GM13976 (cell line): ENCODE measurements around the gene ATG5.

ENCODE experiments used
- DNase-seq: peaks from one replicate; pipeline ENCODE4 v3.0.0; 2012; ENCODE audit warnings: low spot score
- in situ Hi-C: fragments of 300-500 bp; cut with MboI; formaldehyde crosslinking; loops from one replicate; pipeline ENCODE4 v1.12.0; 2022; ENCODE audit warnings: low sequenced_read_pairs, mixed read lengths, inconsistent platforms; ENCODE audit not compliant: unreplicated experiment
- TF ChIP-seq, protein P1 (sequence below): IDR thresholded peaks from 2 replicates; pipeline ENCODE4 v1.5.1; 2012; ENCODE audit warnings: borderline replicate concordance, mild to moderate bottlenecking; ENCODE audit not compliant: insufficient read depth; ENCODE audit errors: extremely low read depth, missing control alignments, control extremely low read depth

Gene ATG5

DNA sequence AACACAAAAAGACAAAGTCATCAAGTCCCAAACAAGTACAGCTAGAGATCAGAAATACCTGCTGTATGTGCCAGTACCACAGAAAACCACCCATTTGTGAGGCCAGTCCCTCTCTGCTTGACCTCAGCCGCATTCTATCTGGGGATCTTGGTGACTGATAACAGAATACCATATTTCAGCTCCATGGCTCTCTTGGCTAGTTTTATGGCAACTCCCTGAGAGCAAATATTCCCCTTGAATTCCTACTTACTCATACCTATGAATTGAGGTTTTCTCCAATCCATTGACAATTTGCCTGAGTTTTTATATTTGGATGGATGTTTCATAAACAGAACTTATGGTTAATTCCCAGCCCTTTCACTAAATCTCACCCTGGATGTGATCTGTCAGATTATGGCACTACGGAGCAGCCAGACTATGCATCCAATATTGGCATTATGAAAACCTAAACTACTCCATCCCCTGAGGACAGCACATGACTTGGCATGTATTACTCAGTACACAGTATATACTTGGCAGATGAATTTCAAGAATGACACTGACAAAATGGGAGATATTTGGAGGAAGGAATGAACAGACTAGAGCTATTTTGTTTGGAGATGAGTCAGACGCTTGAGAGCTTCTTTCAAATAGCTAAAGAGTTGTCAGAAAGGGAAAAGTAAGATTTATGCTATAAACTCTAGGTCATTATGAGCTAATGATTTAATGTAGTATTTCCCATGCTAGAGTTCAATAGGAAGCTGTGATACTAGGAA, 143.7 kb downstream of the ATG5 start:
- TF ChIP-seq, protein P1, sequence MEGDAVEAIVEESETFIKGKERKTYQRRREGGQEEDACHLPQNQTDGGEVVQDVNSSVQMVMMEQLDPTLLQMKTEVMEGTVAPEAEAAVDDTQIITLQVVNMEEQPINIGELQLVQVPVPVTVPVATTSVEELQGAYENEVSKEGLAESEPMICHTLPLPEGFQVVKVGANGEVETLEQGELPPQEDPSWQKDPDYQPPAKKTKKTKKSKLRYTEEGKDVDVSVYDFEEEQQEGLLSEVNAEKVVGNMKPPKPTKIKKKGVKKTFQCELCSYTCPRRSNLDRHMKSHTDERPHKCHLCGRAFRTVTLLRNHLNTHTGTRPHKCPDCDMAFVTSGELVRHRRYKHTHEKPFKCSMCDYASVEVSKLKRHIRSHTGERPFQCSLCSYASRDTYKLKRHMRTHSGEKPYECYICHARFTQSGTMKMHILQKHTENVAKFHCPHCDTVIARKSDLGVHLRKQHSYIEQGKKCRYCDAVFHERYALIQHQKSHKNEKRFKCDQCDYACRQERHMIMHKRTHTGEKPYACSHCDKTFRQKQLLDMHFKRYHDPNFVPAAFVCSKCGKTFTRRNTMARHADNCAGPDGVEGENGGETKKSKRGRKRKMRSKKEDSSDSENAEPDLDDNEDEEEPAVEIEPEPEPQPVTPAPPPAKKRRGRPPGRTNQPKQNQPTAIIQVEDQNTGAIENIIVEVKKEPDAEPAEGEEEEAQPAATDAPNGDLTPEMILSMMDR: no peak
- DNase-seq: no peak
- in situ Hi-C loops: no loop called here

DNA sequence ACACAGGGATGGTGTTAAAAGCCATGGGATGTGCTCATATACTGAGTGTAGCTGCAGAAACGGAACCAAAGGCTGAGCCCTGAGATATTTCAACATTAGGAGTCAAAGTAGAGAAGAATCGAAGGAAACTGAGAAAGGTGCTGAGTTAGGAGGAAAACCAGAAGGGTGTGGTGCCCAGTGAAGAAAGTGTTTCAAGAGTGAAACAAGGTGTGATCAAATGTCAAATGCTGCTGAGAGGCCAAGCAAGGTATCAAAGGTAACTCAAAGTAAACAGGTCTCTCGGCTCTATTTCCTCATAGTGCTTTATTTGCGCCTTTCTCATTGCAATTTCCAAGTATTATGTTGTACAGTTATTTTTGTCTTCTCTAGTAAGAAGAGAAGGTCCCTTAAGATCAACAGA, 145.4 kb downstream of the ATG5 start:
- TF ChIP-seq, protein P1: no peak
- DNase-seq: no peak
- in situ Hi-C loops: no loop called here

DNA sequence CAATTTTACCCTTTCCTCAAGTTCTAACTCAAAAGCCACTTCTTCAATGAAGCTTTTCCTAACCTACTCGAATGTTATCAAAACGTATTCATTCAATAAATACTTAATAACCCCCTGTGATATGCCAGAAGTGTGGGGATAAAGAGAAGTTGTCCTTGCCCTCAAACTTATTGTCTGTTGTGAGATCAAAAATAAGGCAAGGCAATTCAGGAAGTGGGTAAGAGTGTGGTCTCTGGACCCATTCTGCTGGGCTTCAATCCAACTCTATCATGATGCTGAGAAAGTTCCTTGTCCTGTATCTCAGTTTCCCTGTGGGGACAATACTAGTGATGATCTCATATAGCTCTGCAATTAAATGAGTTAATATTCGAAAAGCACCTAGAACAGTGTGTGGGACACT, 146.7 kb downstream of the ATG5 start:
- TF ChIP-seq, protein P1: no peak
- no peak for DNase-seq
- in situ Hi-C loops: no loop called here

DNA sequence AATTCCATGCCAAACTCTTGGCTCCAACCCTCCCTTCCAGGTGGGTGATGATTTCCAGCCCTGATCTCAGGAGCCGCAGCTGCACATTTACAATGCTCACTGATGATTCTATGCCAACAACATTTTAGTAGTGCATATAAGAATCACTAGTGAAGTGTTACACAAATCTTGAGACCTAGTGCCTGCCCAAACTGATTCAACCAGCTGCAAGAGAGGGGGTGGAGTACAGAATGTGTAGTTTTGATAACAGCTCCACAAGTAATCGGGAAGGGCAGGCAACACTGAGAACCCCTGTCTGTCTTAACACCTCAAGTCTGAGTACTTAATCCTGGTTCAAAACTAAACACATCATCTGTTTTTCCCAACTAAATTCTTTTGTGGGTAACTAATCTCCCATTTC, 147.8 kb downstream of the ATG5 start:
- no peak for DNase-seq
- in situ Hi-C loops: no loop called here
- TF ChIP-seq, protein P1: no peak

DNA sequence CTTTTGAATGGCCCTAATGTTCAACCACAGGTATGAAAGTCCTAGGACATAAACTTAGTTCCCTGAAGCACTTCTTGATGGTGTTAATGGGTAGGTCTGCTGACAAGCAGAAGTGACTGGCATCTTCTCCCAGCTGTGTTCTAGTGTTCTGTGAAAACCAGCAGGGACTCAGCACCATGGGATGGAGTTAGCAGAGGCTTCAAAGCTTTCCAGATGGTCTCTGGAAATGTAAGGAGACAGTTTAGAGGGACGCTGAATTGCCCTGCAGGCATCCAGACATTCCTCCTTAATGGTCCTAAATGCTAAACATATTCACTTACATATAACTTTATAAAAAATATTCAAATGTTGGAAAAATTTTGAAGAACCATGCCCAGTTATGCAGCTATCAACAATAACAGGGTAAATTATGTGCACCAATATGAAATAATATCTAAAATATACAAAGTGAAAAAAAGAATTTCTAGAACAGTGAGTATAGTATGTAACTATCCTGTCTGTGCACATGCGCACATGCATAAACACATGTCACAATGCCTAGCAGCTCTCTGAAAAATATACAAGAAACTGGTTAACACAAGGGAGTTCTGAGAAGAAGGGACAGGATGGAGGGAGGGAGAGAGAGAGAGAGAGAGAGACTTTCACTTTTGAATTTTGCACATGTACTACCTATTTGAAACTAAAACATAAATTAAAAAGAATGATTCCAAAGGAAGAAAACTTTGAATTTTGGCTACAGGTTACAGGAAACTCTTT, 152.3 kb downstream of the ATG5 start:
- in situ Hi-C loops: no loop called here
- TF ChIP-seq, protein P1: no peak
- no peak for DNase-seq

DNA sequence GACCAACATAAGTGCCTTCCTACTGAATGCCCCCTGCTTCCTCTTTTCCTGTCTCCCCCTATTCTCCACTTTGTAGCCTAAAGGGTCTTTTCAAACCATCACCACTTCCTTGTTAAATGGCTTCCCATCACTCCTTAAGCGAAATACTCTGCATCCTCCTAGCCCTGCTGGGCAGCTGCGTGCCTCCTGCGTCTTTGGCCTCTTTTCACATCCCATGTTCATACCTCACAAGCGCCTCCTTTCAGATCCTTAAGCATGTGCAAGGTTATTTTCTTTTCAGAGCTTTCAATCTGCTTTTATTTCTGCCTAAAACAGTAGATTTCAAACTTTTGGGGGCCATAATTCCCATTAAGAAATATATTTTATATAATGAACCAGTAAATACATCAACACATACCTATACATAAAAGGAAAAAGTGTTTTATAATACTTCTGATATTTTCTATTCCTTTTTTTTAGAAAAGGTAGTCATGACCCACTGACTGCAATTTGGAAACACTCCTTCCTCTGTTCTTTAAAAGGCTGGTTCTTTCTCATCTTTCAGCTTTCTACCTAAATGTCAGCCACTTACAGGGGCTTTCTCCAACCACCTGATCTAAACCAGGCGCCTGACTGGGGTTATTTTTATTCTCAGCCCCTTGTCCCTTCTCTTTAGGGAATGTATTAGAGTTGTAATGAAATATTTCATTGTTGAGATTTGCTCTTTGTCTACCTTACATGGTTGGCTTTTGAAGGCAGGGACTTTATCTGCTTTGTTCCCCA, 155.3 kb downstream of the ATG5 start:
- DNase-seq: no peak
- TF ChIP-seq, protein P1: no peak
- in situ Hi-C loops: no loop called here
